HEK293 (cell line): ENCODE data around the gene GINS2.

Experiments
- CTCF ChIA-PET: fragments of 350-600 bp; formaldehyde crosslinking; extraction: SDS; loops from one replicate; lab custom pipeline; 2021; ENCODE audit warnings: antibody characterized with exemption; lab: Yijun Ruan, JAX
- POLR2A ChIA-PET: fragments of 300-600 bp; formaldehyde crosslinking; extraction: SDS; loops from one replicate; lab custom pipeline; 2020; ENCODE audit warnings: antibody characterized with exemption, inconsistent platforms; lab: Yijun Ruan, JAX
- H3K27ac ChIP-seq: fragments of 200-500 bp; sonication (Bioruptor generic); 2 replicates; pipeline ENCODE4 v1.5.1; 2014; ENCODE audit warnings: low read depth, low read length, control low read depth, inconsistent platforms; ENCODE audit errors: extremely low read depth
- H3K36me3 ChIP-seq, 2 experiments: fragments of 200-500 bp in 1 of 2; sonication (Bioruptor generic) in 1 of 2; 1 replicate in 1 of 2; 2 replicates in 1 of 2; pipeline ENCODE4 v1.5.1; 2014 to 2017; ENCODE audit warnings: inconsistent platforms in 2 of 2, low read length in 2 of 2; ENCODE audit not compliant: control insufficient read depth in 2 of 2, insufficient read depth in 1 of 2
- H3K4me1 ChIP-seq: fragments of 200-500 bp; sonication (Bioruptor generic); 2 replicates; pipeline ENCODE4 v1.5.1; 2014; ENCODE audit warnings: mild to moderate bottlenecking, low read length, inconsistent platforms; ENCODE audit not compliant: control insufficient read depth, insufficient read depth
- H3K4me3 ChIP-seq: 2 replicates; pipeline ENCODE4 v1.5.1; 2011; ENCODE audit warnings: low read depth, mild to moderate bottlenecking, control low read depth, low read length, moderate library complexity
- H3K9me3 ChIP-seq: fragments of 200-500 bp; sonication (Bioruptor generic); 2 replicates; pipeline ENCODE4 v1.5.1; 2014; ENCODE audit warnings: low read depth, low read length, inconsistent platforms; ENCODE audit not compliant: control insufficient read depth, insufficient read depth
- EGR2 ChIP-seq: fragments of 450-650 bp; formaldehyde crosslinking; IDR thresholded peaks from 2 replicates; pipeline ENCODE4 v1.5.1; 2016; ENCODE audit warnings: low read depth, missing biosample characterization, missing genetic modification characterization
- KLF8 ChIP-seq: fragments of 450-650 bp; formaldehyde crosslinking; IDR thresholded peaks from 2 replicates; pipeline ENCODE4 v1.5.1; 2016; ENCODE audit warnings: missing biosample characterization, missing genetic modification characterization
- YY2 ChIP-seq: fragments of 450-650 bp; formaldehyde crosslinking; IDR thresholded peaks from 2 replicates; pipeline ENCODE4 v1.5.1; 2016; ENCODE audit warnings: missing biosample characterization, missing genetic modification characterization
- ZEB2 ChIP-seq: fragments of 450-650 bp; formaldehyde crosslinking; IDR thresholded peaks from 2 replicates; pipeline ENCODE4 v1.5.1; 2016; ENCODE audit warnings: missing biosample characterization, missing genetic modification characterization
- ZFHX2 ChIP-seq: fragments of 450-650 bp; formaldehyde crosslinking; conservative IDR thresholded peaks from 2 replicates; pipeline ENCODE4 v1.5.1; 2016; ENCODE audit warnings: missing biosample characterization, missing genetic modification characterization
- ZFP69B ChIP-seq: fragments of 450-650 bp; formaldehyde crosslinking; IDR thresholded peaks from 2 replicates; pipeline ENCODE4 v1.5.1; 2016; ENCODE audit warnings: missing biosample characterization, missing genetic modification characterization
- ZNF133 ChIP-seq: fragments of 450-650 bp; formaldehyde crosslinking; IDR thresholded peaks from 2 replicates; pipeline ENCODE4 v1.5.1; 2016; ENCODE audit warnings: missing biosample characterization, missing genetic modification characterization
- ZNF157 ChIP-seq: fragments of 450-650 bp; formaldehyde crosslinking; IDR thresholded peaks from 2 replicates; pipeline ENCODE4 v1.5.1; 2016; ENCODE audit warnings: missing biosample characterization, missing genetic modification characterization
- ZNF16 ChIP-seq: fragments of 450-650 bp; formaldehyde crosslinking; IDR thresholded peaks from 2 replicates; pipeline ENCODE4 v1.5.1; 2016; ENCODE audit warnings: low read depth, missing biosample characterization, missing genetic modification characterization
- ZNF184 ChIP-seq: fragments of 450-650 bp; IDR thresholded peaks from 2 replicates; pipeline ENCODE4 v1.5.1; 2018; ENCODE audit warnings: missing biosample characterization, mild to moderate bottlenecking, missing genetic modification characterization
- ZNF302 ChIP-seq: fragments of 450-650 bp; formaldehyde crosslinking; IDR thresholded peaks from 2 replicates; pipeline ENCODE4 v1.5.1; 2016; ENCODE audit warnings: missing biosample characterization, missing genetic modification characterization, low read depth
- ZNF324 ChIP-seq: fragments of 450-650 bp; formaldehyde crosslinking; IDR thresholded peaks from 2 replicates; pipeline ENCODE4 v1.5.1; 2016; ENCODE audit warnings: missing biosample characterization, missing genetic modification characterization
- ZNF521 ChIP-seq: fragments of 450-650 bp; formaldehyde crosslinking; IDR thresholded peaks from 2 replicates; pipeline ENCODE4 v1.5.1; 2017; ENCODE audit warnings: missing biosample characterization, mild to moderate bottlenecking, missing genetic modification characterization
- ZNF530 ChIP-seq: fragments of 450-650 bp; formaldehyde crosslinking; IDR thresholded peaks from 2 replicates; pipeline ENCODE4 v1.5.1; 2016; ENCODE audit warnings: low read depth, missing biosample characterization, missing genetic modification characterization
- ZNF544 ChIP-seq: fragments of 450-650 bp; formaldehyde crosslinking; IDR thresholded peaks from 2 replicates; pipeline ENCODE4 v1.5.0; 2017; ENCODE audit warnings: missing biosample characterization, missing genetic modification characterization
- ZNF792 ChIP-seq: fragments of 450-650 bp; formaldehyde crosslinking; IDR thresholded peaks from 2 replicates; pipeline ENCODE4 v1.5.1; 2016; ENCODE audit warnings: missing biosample characterization, missing genetic modification characterization
- ZNF830 ChIP-seq: fragments of 450-650 bp; IDR thresholded peaks from 2 replicates; pipeline ENCODE4 v1.5.0; 2018; ENCODE audit warnings: missing biosample characterization, missing genetic modification characterization, low read depth, mild to moderate bottlenecking, moderate library complexity
- ZSCAN16 ChIP-seq: fragments of 450-650 bp; formaldehyde crosslinking; IDR thresholded peaks from 2 replicates; pipeline ENCODE4 v1.5.1; 2016; ENCODE audit warnings: missing biosample characterization, missing genetic modification characterization
- ZXDB ChIP-seq: fragments of 450-650 bp; formaldehyde crosslinking; IDR thresholded peaks from 2 replicates; pipeline ENCODE4 v1.5.1; 2016; ENCODE audit warnings: missing biosample characterization, missing genetic modification characterization
- TF ChIP-seq, protein P1 (sequence below): fragments of 450-650 bp; formaldehyde crosslinking; IDR thresholded peaks from 2 replicates; pipeline ENCODE4 v1.5.1; 2016; ENCODE audit warnings: missing biosample characterization, missing genetic modification characterization

The GINS2 gene

DNA sequence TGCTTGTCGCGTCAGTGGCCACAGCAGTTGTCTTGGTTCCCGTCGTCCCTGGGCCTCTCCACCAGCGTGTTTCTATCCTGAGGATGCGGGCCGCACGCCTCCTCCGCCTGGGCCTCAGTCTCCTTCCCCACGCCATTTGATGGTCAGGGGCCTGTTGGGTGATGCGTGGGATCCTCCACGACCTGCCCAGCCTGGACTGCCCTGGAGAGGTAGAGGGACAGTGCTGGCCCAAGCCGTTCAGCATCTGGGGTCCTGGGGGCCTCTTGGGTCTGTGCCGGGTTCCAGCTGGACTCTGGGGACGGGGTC is 55.4 kb downstream of the GINS2 start:
- CTCF ChIA-PET, result interaction anchor here (0.5 kb wide), 1 partner anchor 76 kb away, joined by 3 read pairs; no protein-coding TSS in a partner anchor
- Histone ChIP-seq H3K36me3 (peaks cover 0 to 87% of the 10 kb centered on the region in 2 experiments; a peak in 1 of 3 replicates), H3K4me3 (no peak overlapping the region), H3K27ac (no peak overlapping the region), H3K4me1 (no peaks in the 10 kb centered on the region), H3K9me3 (no peaks in the 10 kb centered on the region)
- TF ChIP-seq ZNF830, result no peak
- no peak for TF ChIP-seq KLF8 (tag by site-specific recombination)
- TF ChIP-seq ZFHX2 (tag by site-specific recombination), result no peak
- no peak for TF ChIP-seq ZNF184 (tag by site-specific recombination)
- no peak for TF ChIP-seq ZNF16 (tag by site-specific recombination)
- no peak for TF ChIP-seq YY2
- TF ChIP-seq ZNF302 (tag by site-specific recombination), result no peak
- TF ChIP-seq ZNF324 (tag by site-specific recombination), result no peak
- TF ChIP-seq ZNF530 (tag by site-specific recombination), result no peak
- TF ChIP-seq ZNF521 (tag by site-specific recombination), result no peak
- TF ChIP-seq ZNF544 (tag by site-specific recombination), result no peak
- no peak for TF ChIP-seq ZNF133 (tag by site-specific recombination)
- no peak for TF ChIP-seq ZEB2 (tag by site-specific recombination)
- POLR2A ChIA-PET, result no interaction called here

DNA sequence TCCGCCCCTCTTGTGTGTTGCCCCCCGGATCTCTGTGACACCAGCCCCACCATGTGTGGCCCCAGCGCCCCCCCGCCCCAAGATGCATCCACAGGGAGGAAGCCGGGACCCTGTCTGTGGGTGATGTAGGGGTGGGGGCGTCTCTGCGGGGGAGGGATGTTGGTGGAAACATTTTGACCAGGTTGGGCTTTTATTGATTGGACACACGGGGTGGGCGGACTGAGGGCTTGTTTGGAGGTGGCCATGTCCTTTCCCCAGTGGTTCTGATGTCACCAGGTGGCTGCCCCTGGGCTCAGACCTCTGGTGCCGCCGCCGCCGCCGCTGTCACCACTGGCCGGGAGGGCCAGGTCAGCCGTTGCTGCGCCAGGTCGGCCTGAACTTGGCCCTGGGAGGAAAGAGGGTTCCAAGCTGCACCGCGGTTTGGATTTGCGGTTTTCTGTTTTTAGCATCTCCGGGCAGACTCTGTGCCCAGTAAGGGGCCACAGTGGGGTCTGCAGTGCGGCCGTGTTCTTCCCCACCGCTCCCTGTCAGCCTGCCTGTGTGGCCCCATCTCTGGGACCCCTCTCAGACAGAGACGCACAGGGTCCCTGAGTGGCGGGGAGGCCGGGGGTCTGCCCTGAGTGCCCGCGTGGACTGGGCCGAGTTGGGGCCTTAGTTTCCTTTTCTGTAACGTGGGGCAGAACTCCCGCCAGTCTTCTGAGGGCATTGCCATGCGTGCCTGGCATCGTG is 55.9 kb downstream of the GINS2 start:
- TF ChIP-seq ZFHX2 (tag by site-specific recombination), result peak; percentile 58
- no peak for TF ChIP-seq ZSCAN16 (tag by site-specific recombination)
- TF ChIP-seq EGR2 (tag by site-specific recombination), result peak; percentile 57; the same call in 1 of the 2 replicates
- TF ChIP-seq, all 188 proteins: peak for 2
- Histone ChIP-seq H3K36me3 (peaks cover 0 to 84% of the 10 kb centered on the region in 2 experiments; a peak in 1 of 3 replicates), H3K4me3 (no peak overlapping the region), H3K9me3 (no peaks in the 10 kb centered on the region), H3K27ac (no peak overlapping the region), H3K4me1 (no peaks in the 10 kb centered on the region)
- POLR2A ChIA-PET, result no interaction called here
- CTCF ChIA-PET, result interaction anchor here (0.5 to 1.2 kb wide), 3 partner anchors 15 to 211 kb away, joined by 3 read pairs; no protein-coding TSS in a partner anchor

DNA sequence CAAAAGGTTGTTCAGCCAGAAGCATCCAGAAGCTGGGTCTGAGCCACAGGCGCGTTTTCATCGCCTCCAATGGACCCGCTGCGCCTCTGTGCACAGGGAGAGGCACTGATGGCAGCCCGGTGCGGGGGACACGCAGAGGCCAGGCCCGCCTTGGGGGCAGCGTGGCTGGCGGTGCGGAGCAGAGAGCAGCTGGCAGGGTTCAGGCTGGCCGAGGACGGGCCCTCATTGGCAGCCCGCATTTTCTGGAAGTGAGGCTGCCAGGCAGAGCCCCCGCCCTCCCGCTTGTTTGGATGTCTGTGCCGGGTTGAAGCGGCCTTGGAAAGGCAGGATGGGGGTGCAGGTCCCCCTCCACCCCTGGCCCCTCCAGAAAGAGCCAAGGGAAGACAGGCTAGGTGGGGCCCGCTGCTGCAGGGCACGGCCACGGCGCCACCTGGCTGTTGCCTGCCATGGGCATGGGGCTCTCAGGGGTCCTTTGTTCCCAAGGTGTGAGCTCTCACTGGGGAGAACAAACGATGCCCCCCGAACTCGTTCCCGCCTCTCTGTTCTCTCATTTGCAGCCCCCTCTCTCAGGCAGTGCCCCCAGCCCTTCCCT is 56.9 kb downstream of the GINS2 start:
- peaks cover 0 to 75% of the 10 kb centered on the region in 2 experiments; a peak in 1 of 3 replicates for H3K36me3 ChIP-seq
- CTCF ChIA-PET, result interaction anchor here (0.6 to 1.2 kb wide), 2 partner anchors 16 to 210 kb away, joined by 3 read pairs; no protein-coding TSS in a partner anchor
- H3K27ac ChIP-seq, result no peak overlapping the region
- H3K9me3 ChIP-seq, result no peaks in the 10 kb centered on the region
- POLR2A ChIA-PET, result no interaction called here
- H3K4me3 ChIP-seq, result no peak overlapping the region
- TF ChIP-seq ZXDB (tag by site-specific recombination), result no peak
- TF ChIP-seq ZNF792, result no peak
- TF ChIP-seq ZNF157 (tag by site-specific recombination), result no peak
- TF ChIP-seq, protein P1, sequence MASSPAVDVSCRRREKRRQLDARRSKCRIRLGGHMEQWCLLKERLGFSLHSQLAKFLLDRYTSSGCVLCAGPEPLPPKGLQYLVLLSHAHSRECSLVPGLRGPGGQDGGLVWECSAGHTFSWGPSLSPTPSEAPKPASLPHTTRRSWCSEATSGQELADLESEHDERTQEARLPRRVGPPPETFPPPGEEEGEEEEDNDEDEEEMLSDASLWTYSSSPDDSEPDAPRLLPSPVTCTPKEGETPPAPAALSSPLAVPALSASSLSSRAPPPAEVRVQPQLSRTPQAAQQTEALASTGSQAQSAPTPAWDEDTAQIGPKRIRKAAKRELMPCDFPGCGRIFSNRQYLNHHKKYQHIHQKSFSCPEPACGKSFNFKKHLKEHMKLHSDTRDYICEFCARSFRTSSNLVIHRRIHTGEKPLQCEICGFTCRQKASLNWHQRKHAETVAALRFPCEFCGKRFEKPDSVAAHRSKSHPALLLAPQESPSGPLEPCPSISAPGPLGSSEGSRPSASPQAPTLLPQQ, result peak; percentile 92
- TF ChIP-seq ZFP69B, result peak; percentile 74
- no peaks in the 10 kb centered on the region for H3K4me1 ChIP-seq
